Left renal cortex interstitium (tissue), 4 donors: ENCODE measurements around the gene VWA5B2. TPM values are rescaled to one million over a fixed set of nuclear protein-coding genes. Genes with fewer than 3 reads are reported as not detected.

Source experiments
- DNase-seq, 4 donors: peaks; one replicate each; pipeline ENCODE4 v3.0.0-alpha.2; 2013; ENCODE audit warnings: low read depth in 4 of 4, low spot score in 2 of 4, missing footprints in 1 of 4
- polyA plus RNA-seq, 4 donors: library from polyadenylated mRNA; unstranded; fragments of 120-200 nt; gene quantifications; one replicate each; pipeline ENCODE4 v1.2.1, GENCODE V29; 2013; ENCODE audit not compliant: insufficient read length in 4 of 4

Gene VWA5B2
- polyA plus RNA-seq, 4 donors: 1.8 to 2.8 (median 2.2) TPM

- DNase-seq: no peak
These were observed 11.7 kb downstream of the VWA5B2 start for GRCh38 chr3:184241141-184241446.

- DNase-seq: no peak
These were observed 12.3 kb downstream of the VWA5B2 start for GRCh38 chr3:184241447-184242296.

GRCh38 chr3:184242297-184242685 is 12.9 kb downstream of the VWA5B2 start:
- no peak for DNase-seq

- peak; percentile 63 to 79 (median 72) for DNase-seq
These were observed 19.3 kb downstream of the VWA5B2 start, which contains the start of gene ALG3 for GRCh38 chr3:184248454-184249411. TSS of gene ALG3 (minus strand) at chr3:184248962. CDS start at chr3:184248940, 22 bp downstream.

- peak; percentile 72 to 92 (median 83) for DNase-seq
These were observed 20.2 kb downstream of the VWA5B2 start, which contains the start of gene EEF1AKMT4 for GRCh38 chr3:184249412-184250166. TSS of gene EEF1AKMT4 (plus strand) at chr3:184249672. CDS start at chr3:184249695, 23 bp downstream.

GRCh38 chr3:184250167-184250828 is 20.9 kb downstream of the VWA5B2 start:
- DNase-seq: peak in 1 of 4 donors; percentile 76

GRCh38 chr3:184255291-184256039 is 26.1 kb downstream of the VWA5B2 start:
- no peak for DNase-seq

GRCh38 chr3:184257083-184257915 is 27.9 kb downstream of the VWA5B2 start:
- DNase-seq: no peak

GRCh38 chr3:184258926-184259325 is 29.5 kb downstream of the VWA5B2 start:
- no peak for DNase-seq

- DNase-seq: no peak
These were observed 30.1 kb downstream of the VWA5B2 start for GRCh38 chr3:184259396-184259877.

- no peak for DNase-seq
These were observed 30.7 kb downstream of the VWA5B2 start for GRCh38 chr3:184259878-184260723.

- DNase-seq: no peak
These were observed 31.4 kb downstream of the VWA5B2 start for GRCh38 chr3:184260724-184261269.

- no peak for DNase-seq
These were observed 32.0 kb downstream of the VWA5B2 start, which contains the start of gene CAMK2N2 for GRCh38 chr3:184261270-184261853. TSS of gene CAMK2N2 (minus strand) at chr3:184261553. CDS start at chr3:184261285, 268 bp downstream.

GRCh38 chr3:184261854-184262763 is 32.7 kb downstream of the VWA5B2 start:
- DNase-seq: no peak

- no peak for DNase-seq
These were observed 33.4 kb downstream of the VWA5B2 start for GRCh38 chr3:184262764-184263179.
